GM10266 (cell line): Measurements from ENCODE around the gene MRPL19.

Experiments used
- DNase-seq: peaks from one replicate; pipeline ENCODE4 v3.0.0; 2012; ENCODE audit errors: extremely low spot score
- CTCF ChIP-seq: IDR thresholded peaks from 2 replicates; pipeline ENCODE4 v1.5.1; 2012; ENCODE audit warnings: mild to moderate bottlenecking, low read depth; ENCODE audit not compliant: control insufficient read depth, insufficient read depth; ENCODE audit errors: missing control alignments

The MRPL19 gene

GRCh38 chr2:75729861-75730260 lies 83.3 kb downstream of the MRPL19 start:
- TF ChIP-seq CTCF = peak; percentile 24
- DNase-seq = no peak

GRCh38 chr2:75736276-75736675 lies 89.7 kb downstream of the MRPL19 start:
- no peak for TF ChIP-seq CTCF
- no peak for DNase-seq

GRCh38 chr2:75737961-75738360 lies 91.4 kb downstream of the MRPL19 start:
- DNase-seq = no peak
- TF ChIP-seq CTCF = no peak
